ENCODE results near the gene MAGOH.

The MAGOH gene

DNA sequence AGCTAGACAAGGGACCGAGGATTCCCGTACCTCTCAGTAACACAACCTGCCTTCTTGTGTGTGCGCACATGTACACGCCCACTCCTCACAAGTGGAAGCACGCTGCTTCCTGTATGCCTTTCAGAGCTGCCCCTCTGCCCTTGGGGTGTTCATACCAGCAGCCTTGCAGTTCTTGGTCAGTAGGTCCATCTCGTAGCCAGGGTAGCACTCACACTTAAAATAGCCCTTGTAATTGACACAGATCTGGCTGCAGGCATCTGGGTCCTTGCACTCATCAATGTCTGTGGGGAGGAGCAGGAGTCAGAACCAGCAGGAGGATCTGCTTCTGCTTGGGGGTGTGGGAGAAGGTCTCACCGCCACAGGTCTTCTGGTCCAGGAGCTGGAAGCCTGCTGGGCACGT lies 32.6 kb upstream of the MAGOH start:
- no peak for DNase-seq (ENCODE audit: low spot score)

- DNase-seq (ENCODE audit: low spot score) = no peak
These were observed 31.8 kb upstream of the MAGOH start for GRCh38 chr1:53270107-53270506.

DNA sequence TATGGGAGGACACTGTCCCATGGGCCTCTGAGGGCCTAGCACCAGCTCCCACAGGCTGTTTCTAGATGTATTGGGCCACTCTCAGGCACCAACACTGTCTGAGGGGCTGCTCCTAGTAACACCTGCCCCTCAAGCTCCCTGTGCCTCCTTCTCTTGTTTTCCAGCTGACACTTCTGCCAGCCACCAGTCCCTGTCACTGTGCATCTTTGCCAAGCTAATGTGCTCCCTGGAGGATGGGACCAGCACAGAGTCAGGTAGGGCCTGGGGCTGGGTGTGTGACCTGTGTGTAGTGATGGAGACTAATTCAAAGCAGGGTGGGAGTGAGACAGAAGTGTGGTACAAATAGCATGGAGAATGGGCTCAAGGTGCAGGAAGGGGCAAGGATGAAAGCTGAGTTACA lies 29.4 kb upstream of the MAGOH start:
- no peak for DNase-seq (ENCODE audit: low spot score)

DNA sequence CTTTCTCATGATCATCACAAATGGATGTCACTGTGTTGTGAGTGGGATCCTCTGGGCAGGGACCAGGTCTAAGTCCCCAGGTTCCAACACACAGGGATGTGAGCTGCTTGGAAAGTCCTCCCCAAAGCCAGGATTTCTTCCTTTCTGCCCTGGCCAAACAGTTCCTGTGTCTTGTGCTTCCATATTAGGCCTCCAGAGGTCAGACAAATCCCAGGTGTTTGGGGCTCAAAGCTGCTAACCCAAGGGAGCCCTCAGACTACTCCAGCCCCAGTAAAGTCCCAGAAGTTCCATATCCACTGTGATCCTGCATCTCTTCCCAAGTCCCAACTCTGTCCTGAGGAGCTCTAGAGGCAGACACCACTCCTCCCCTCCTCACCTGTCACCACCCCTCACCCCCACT lies 27.7 kb upstream of the MAGOH start:
- peak; percentile 12 for DNase-seq (ENCODE audit: low spot score)

GRCh38 chr1:53265581-53265980 lies 27.3 kb upstream of the MAGOH start:
- no peak for DNase-seq (ENCODE audit: low spot score)

GRCh38 chr1:53264048-53264447 lies 25.7 kb upstream of the MAGOH start:
- no peak for DNase-seq (ENCODE audit: low spot score)

DNA sequence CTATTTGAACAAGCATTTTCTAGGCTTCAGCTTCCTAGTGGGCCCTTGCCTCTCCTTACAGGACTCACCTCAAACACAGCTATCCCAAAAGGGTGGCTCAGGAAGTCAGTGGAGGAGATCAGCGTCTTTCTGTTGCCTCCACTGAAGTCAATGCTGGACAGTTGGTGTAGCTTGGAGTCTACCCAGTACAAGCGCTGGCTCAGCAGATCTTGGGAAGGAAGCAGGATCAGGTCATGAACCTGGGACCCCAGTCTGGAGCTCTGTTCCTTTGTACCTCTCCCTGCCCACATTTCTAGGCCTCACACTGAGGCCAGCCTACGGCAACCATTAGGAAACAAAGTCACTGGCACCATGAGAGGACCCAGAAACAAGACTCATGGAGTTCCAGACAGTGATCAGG lies 23.7 kb upstream of the MAGOH start:
- DNase-seq (ENCODE audit: low spot score) = no peak

DNA sequence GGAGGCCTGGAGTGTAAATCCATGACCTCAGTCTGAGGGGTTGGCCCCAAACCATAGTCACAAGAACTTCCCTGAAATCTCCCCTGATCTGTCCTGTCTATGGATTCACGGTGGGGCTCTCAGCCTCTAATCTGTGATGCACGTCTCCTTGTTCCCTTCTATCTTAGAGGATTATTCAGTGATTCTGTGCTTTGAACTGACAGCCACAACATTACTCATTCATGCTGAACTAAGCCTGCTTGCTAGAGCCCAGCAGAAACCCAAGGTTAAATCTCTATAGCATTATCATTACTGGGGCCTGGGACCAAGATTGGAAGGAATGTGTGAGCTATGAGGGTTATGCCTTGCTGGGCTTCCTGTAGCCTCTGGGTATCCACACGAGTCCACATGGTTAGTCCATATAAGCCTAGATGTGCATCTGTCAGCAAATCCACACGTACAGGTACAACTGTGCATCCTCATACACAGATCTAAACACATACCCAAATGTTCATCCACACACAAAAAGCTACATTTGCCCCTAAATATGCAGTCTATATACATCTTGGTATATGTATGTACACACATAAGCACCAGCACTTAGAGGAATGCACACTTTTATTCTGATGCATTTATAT lies 22.4 kb upstream of the MAGOH start:
- no peak for DNase-seq (ENCODE audit: low spot score)

DNA sequence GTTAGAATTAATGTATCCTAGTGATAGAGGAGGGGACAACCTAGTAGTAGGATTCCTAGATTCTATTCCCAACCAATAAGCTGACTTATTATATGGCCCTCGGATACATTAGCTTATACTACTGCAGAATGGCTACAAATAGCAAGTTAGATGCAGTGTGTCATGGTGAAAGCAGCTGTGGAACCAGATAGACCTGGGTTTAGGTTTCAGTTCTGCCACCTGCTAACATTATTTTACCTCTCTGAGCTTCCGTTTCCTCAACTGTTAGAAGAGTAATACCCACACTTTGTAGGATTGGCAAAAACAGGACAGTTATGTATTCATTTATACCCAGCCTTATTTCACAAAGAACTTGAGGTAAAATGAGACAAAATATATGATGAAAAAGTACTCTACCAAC lies 21.6 kb upstream of the MAGOH start:
- DNase-seq (ENCODE audit: low spot score) = no peak

- DNase-seq (ENCODE audit: low spot score) = no peak
These were observed 19.9 kb upstream of the MAGOH start for GRCh38 chr1:53258216-53258615.

- no peak for DNase-seq (ENCODE audit: low spot score)
These were observed 19.2 kb upstream of the MAGOH start for GRCh38 chr1:53257454-53258081.

- DNase-seq (ENCODE audit: low spot score) = no peak
These were observed 18.5 kb upstream of the MAGOH start for GRCh38 chr1:53256511-53257453.

GRCh38 chr1:53255031-53255430 lies 16.7 kb upstream of the MAGOH start:
- no peak for DNase-seq (ENCODE audit: low spot score)

- no peak for DNase-seq (ENCODE audit: low spot score)
These were observed 15.8 kb upstream of the MAGOH start for GRCh38 chr1:53254011-53254640.

GRCh38 chr1:53250325-53250724 lies 12.0 kb upstream of the MAGOH start:
- no peak for DNase-seq (ENCODE audit: low spot score)

DNA sequence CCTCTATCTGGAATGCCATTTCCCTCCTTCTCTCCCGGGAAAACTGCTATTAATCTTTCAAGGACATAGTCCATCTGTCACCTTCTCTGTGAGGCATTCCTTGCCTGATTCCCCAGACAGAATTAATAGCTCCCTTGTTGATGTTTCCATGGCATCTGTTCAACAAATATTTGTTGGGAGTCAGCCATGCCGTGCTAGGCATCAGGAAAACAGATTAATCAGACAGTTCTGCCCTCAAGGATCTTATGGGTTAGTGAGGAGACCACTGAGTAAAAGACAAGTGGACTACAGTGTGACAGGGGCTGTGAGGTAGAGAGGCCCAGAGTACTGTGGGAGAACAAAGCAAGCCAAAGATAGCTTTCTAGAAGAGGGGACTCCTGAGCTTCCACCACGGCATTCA lies 11.4 kb upstream of the MAGOH start:
- DNase-seq (ENCODE audit: low spot score) = no peak

DNA sequence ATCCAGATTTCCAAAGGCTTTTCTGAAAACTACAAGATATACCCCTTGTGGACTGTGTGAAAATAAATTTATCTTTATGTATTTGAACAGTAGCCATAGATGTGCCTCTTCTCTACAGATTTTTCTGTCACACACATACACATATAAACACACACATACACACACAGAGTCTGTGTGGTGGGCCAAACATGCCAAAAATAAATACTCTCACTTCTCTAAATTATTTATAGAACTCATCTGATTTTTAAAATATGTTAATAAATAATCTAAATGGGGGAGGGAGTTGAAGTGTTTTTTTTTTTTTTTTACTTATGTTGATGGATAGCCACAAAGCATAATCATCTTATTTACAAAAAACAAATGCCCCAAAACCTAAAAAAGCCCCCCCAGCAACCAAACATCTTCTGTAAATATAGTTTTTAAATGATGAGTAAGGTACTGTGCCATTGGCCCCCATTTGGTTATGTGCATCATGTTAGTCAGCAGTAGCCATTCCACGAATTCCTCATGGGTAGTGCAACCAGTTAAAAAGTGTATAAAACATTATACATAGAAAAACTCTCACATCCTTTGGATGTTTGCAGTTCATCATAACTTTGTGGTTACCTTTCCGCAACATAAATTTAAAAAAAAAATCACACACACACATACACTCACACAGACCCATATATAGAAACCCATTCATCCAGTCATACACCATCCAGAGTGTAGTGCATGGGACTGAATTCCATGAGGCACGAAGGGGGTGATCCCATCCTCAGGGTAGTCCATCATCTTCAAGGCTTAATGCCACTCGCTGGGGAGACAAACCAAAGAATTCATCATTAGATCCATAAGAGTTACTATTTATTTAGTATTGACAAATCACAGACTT lies 8.2 kb upstream of the MAGOH start:
- no peak for DNase-seq (ENCODE audit: low spot score)

DNA sequence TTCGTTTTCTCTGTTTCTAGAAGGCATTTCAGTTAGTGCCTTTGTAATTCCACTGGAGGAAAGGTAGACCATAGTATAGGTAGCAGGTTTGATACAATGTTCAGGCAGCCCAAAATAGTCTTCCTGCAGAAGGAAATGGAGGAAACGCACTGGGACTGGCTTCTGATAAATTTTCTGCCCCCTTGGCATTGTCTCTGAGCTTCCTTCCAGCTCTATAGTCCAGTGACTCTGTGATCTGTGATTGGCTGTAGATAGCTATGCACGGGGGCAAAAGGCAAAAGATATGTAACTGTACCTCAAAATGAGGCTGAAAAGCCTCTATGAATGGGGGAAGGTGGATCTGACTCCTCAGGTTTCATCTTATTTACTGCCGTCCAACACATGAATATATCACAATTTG lies 5.8 kb upstream of the MAGOH start:
- no peak for DNase-seq (ENCODE audit: low spot score)

- DNase-seq (ENCODE audit: low spot score) = no peak
These were observed 4.1 kb upstream of the MAGOH start for GRCh38 chr1:53242381-53242780.

DNA sequence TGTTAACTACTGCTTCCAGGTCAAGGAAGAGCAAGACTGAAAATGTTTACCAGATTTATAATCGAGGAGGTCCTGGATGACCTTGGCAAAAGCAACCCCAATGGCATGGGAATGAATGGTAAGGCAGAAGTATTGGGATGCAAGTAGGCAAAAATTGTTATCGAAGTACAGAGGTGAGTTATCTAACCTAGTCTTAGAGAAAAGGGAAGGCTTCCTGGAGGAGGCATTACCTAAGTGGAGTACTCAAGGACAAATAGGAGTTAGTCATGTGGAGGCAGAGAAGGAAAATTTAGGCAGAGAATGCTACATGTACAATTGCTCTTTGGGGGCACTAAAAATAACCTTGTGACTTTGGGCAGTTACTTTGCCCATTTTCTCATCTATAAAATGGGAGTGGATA lies 3.5 kb upstream of the MAGOH start:
- no peak for DNase-seq (ENCODE audit: low spot score)

DNA sequence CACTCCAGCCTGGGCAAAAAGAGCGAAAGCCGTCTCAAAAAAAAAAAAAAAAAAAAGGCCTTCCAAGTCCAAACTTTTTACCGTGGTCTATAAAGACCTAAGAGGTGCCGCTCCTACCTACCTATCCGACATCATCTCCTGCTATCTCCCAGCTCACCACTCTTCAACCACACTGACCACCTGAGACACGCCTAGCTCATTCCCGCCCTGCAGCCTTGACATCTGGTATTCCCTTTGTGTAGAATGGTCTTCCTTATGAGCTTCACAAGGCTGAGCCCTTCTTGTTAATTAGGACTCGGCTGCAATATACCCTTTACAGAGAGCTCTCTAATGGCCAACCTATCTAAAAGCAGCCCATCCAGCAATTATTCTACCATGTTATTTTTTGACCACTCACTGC lies 680 bp downstream of the MAGOH start:
- DNase-seq (ENCODE audit: low spot score) = peak; percentile 14

- no peak for DNase-seq (ENCODE audit: low spot score)
These were observed 17.4 kb downstream of the MAGOH start for GRCh38 chr1:53220962-53221286.
